Activated T-cell treated with anti-CD3 and anti-CD28 coated beads, Interleukin-2, amount 50 U/mL, for 24 hours (primary cell): ENCODE data around the gene KCNQ2.

Experiments used
- DNase-seq: peaks from one replicate; pipeline ENCODE4 v3.0.0-alpha.2; 2020
- H3K27ac Mint-ChIP-seq: 2 replicates; pipeline ENCODE4 v1.8.0; 2020; ENCODE audit warnings: mild to moderate bottlenecking, mixed read lengths
- H3K27me3 Mint-ChIP-seq: 2 replicates; pipeline ENCODE4 v1.8.0; 2020; ENCODE audit warnings: mixed read lengths
- H3K36me3 Mint-ChIP-seq: 2 replicates; pipeline ENCODE4 v1.8.0; 2020; ENCODE audit warnings: low read depth, mixed read lengths
- H3K4me1 Mint-ChIP-seq: 2 replicates; pipeline ENCODE4 v1.8.0; 2020; ENCODE audit warnings: low read depth, mixed read lengths
- H3K4me3 Mint-ChIP-seq: 2 replicates; pipeline ENCODE4 v1.8.0; 2020; ENCODE audit warnings: mild to moderate bottlenecking, moderate library complexity, mixed read lengths
- H3K9me3 Mint-ChIP-seq: 2 replicates; pipeline ENCODE4 v1.8.0; 2020; ENCODE audit warnings: mixed read lengths

KCNQ2 gene

DNA sequence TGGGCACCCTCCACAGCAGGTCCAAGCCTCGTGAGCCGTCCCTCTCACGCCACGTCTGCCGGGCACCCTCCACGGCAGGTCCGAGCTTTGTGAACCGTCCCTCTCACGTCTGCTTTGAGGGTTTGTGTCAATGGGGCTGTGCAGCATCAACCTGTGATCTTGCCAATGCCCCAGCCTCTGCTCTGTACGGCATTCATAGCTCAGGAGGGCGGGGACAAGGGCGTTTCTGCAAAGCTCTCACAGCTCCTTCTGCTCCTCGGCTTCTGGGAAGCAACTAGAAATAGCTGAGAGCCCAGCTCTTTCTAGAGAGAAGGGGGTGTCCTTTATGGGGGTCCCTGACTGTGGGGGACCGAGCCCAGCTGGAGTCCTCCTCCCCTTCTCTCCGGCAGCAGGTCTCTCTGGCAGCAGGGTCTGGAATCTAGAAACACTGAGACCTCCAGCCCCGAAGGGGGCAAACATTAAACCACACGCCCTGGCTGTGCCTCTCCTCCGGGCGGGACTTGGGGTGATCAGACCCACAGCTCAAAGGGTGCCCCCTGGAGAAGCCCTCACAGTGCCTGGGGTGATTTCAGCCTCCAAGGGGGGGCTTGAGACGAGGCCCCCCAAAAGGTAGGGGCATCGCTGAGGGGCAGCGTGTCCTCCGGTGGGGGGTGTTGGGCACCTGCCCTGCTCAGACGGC is 70.1 kb downstream of the KCNQ2 start:
- Mint-ChIP-seq H3K27me3 (no peaks in the 10 kb centered on the region), H3K27ac (no peak overlapping the region), H3K4me1 (no peaks in the 10 kb centered on the region), H3K36me3 (no peaks in the 10 kb centered on the region), H3K9me3 (no peaks in the 10 kb centered on the region), H3K4me3 (no peak overlapping the region)
- no peak for DNase-seq

DNA sequence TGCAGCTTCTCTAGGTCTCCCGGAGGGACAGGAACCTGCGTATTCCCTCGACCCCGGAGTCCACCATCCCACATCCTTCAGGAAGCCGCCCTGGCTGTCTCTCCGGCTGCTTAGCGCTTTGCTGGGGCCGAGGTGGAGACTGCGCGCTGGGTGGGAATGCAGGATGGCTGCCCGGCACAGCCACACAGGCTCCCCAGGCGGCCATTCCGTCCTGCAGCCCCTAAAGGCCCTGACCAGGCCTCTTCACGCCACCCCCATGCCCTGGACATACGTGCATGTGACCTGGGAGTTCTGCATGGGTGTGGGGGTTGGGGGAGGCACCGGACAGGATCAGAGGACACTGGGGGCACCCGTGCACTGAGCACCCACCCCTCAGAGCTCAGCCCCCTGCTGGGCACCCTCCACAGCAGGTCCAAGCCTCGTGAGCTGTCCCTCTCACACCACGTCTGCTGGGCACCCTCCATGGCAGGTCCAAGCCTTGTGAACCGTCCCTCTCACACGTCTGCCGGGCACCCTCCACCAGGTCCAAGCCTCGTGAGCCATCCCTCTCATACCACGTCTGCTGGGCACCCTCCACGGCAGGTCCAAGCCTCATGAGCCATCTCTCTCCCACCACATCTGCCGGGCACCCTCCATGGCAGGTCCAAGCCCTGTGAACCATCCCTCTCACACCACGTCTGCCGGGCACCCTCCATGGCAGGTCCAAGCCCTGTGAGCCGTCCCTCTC is 70.9 kb downstream of the KCNQ2 start:
- no peak overlapping the region for H3K4me3 Mint-ChIP-seq
- no peak for DNase-seq
- H3K27me3 Mint-ChIP-seq = no peaks in the 10 kb centered on the region
- H3K36me3 Mint-ChIP-seq = no peaks in the 10 kb centered on the region
- no peaks in the 10 kb centered on the region for H3K9me3 Mint-ChIP-seq
- no peak overlapping the region for H3K27ac Mint-ChIP-seq
- H3K4me1 Mint-ChIP-seq = no peaks in the 10 kb centered on the region

DNA sequence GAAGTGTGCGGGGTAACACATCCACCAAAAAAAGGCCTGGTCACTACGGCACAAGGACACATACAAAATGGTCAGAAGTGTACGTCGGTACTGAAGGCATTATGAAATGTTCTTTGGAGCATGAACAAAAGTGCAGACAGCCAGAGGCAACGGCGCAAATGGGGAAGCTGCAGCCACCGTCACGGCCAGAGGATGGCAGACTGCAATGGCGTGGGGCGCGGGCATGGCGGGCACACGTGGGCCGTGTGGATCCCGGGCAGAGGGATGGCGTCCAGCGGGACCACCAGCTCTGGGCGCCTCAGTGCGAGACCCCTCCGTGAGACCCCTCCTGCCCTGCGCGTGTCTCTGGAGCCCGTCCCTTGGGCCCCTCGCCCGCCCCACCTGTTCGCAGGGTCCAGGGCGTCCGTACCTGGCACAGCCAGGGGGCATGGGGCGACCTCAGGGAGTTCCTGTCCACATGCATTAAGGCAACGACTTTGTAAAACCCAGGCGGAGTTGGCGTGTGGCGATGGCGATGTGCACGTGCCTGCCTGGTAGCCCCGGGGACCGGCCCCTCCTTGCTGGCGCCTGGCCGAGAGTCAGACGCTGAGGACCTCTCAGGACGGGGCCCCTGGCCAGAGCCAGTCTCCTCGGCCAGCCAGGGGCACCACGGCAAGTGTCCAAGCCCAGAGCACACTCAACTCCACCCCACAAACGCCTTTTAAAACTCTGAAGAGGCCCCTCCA is 71.8 kb downstream of the KCNQ2 start:
- H3K27ac Mint-ChIP-seq = no peak overlapping the region
- no peaks in the 10 kb centered on the region for H3K27me3 Mint-ChIP-seq
- no peaks in the 10 kb centered on the region for H3K9me3 Mint-ChIP-seq
- no peak for DNase-seq
- no peak overlapping the region for H3K4me3 Mint-ChIP-seq
- H3K36me3 Mint-ChIP-seq = no peaks in the 10 kb centered on the region
- no peaks in the 10 kb centered on the region for H3K4me1 Mint-ChIP-seq

DNA sequence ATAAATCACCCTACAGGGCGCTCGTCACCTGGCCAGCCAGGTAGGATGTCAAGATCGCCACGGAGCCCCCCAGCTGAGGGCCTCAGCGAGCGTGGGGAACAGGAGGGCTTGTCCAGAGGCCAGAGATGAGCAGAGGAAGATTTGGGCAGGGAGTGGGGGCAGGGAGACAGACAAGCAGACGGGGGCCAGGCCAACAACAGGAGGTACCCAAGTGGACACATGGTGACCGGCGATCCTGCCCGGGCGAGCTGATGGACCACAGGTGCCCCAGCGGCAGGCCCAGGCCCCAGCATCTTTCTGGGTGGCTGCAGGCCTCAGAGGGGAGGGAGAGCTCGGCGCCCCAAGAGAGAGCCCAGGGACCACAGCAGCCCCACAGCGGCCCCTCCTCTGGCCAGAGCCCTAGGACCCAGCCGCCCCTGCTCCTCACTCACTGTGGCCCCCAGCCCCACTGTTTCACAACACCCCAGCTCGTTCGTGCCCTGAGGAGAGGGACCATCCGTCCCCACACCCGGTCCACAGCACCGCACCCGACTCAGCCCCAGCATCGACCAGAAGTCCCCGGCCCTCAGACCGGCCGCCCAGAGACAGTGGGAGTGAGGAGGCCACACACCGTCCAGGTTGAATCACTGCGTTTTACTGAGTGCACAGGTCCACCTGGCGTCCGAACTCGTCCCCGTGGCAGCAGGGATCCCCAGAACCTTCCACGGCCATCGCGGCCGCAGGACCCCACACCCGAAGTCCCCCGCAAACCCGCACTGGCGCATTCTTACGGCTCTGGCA is 72.7 kb downstream of the KCNQ2 start:
- peaks cover 1% of the 10 kb centered on the region for H3K27me3 Mint-ChIP-seq
- no peaks in the 10 kb centered on the region for H3K36me3 Mint-ChIP-seq
- no peak overlapping the region for H3K4me3 Mint-ChIP-seq
- no peaks in the 10 kb centered on the region for H3K4me1 Mint-ChIP-seq
- DNase-seq = no peak
- H3K27ac Mint-ChIP-seq = no peak overlapping the region
- no peaks in the 10 kb centered on the region for H3K9me3 Mint-ChIP-seq

DNA sequence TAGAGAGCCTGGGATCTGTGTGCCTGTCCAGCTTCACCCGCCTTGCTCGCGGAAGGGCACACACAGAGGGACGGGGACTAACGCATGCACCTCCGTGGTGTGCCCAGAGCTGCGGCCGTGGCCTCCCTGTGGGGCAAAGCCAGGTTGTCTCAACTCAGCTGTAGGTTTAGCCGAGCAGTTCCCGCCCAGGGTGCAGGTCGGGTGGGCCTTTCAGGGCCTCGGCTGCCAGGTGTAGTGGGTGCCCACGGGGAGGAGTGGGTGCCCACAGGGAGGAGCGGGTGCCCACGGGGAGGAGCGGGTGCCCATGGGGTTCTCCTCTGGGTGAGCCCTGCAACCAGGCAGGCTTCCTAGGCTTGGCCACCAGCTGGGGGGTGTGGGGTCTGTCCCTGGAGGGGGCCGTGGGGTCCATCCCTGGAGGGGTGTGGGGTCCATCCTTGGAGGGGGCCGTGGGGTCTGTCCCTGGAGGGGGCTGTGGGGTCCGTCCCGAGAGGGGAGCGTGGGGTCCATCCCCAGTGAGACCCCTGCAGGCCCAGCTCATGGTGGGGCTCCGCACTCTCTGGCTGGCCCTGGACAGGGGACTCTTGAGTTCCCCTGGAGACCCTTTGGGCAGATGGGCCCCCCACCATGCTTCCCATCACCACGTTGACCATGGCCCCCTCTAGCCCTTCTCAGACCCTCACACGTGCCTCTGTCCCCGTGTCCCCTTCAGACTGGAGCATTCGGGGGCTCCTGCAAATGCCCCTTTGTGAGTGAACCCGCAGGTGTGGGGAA is 73.5 kb downstream of the KCNQ2 start:
- no peak overlapping the region for H3K27ac Mint-ChIP-seq
- no peaks in the 10 kb centered on the region for H3K36me3 Mint-ChIP-seq
- no peak overlapping the region for H3K4me3 Mint-ChIP-seq
- no peak for DNase-seq
- peaks cover 9% of the 10 kb centered on the region for H3K27me3 Mint-ChIP-seq
- H3K4me1 Mint-ChIP-seq = no peaks in the 10 kb centered on the region
- H3K9me3 Mint-ChIP-seq = no peaks in the 10 kb centered on the region

GRCh38 chr20:63397946-63398450 is 74.5 kb downstream of the KCNQ2 start:
- Mint-ChIP-seq H3K36me3 (no peaks in the 10 kb centered on the region), H3K27ac (no peak overlapping the region), H3K4me3 (no peak overlapping the region), H3K4me1 (no peaks in the 10 kb centered on the region), H3K9me3 (no peaks in the 10 kb centered on the region), H3K27me3 (peaks cover 9% of the 10 kb centered on the region)
- no peak for DNase-seq

DNA sequence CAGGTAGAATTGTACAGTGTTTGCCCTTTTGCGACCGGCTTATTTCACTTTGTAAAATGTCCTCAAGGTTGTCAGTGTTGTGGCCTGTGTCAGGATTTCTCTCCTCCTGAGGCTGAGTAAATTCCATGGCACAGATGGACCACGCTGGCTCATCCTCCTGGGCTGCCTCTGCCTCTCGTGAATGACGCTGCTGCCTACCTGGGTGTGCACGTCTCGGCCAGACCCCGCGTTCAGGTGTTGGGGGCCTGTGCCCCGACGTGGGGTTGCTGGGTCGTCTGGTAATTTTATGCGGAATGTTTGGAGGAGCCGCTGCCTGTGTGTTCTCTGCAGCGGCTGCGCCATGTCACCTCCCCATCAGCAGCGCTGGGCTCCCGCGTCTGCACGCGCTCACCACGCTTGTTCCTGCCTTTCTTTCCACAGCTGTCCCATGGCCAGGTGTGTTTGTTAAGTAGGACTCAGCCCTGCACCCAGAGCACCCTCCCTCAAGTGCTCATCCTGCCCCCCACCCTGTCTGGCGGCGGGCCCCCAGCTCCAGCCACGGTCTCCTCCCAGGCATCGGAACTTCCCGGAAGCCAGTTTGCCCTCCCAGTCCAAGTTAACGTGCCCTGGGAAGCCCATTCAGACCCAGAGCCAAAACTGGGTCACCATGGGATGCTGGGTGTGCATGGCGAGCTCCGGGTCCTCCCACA is 75.2 kb downstream of the KCNQ2 start:
- Mint-ChIP-seq H3K9me3 (no peaks in the 10 kb centered on the region), H3K27me3 (peaks cover 9% of the 10 kb centered on the region), H3K27ac (no peak overlapping the region), H3K36me3 (no peaks in the 10 kb centered on the region), H3K4me1 (no peaks in the 10 kb centered on the region), H3K4me3 (no peak overlapping the region)
- no peak for DNase-seq

- DNase-seq = no peak
- no peaks in the 10 kb centered on the region for H3K36me3 Mint-ChIP-seq
- H3K4me3 Mint-ChIP-seq = no peak overlapping the region
- peaks cover 9% of the 10 kb centered on the region for H3K27me3 Mint-ChIP-seq
- H3K4me1 Mint-ChIP-seq = no peaks in the 10 kb centered on the region
- no peaks in the 10 kb centered on the region for H3K9me3 Mint-ChIP-seq
- H3K27ac Mint-ChIP-seq = no peak overlapping the region
These were observed 76.2 kb downstream of the KCNQ2 start for GRCh38 chr20:63396300-63396699.

DNA sequence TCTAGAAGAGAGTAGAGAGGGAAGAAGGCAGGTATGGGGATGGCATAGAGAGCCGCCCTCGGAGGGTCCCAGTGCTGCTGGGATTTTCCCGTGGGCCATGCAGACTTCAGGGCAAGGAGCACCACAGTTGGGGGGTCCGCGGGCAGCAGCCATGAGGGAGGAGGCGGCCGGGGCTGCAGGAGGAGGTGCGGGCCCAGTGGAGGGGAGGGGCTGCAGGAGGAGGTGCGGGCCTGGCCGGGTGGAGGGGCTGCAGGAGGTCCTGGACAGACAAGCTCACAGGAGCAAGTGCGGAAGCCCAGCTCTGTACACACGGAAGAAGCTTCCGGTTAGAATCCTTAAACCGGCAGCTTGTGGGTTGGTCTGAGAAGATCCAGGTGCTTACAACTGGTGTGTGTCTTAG is 76.7 kb downstream of the KCNQ2 start:
- Mint-ChIP-seq H3K4me3 (no peak overlapping the region), H3K27me3 (peaks cover 9% of the 10 kb centered on the region), H3K27ac (no peak overlapping the region), H3K36me3 (no peaks in the 10 kb centered on the region), H3K4me1 (no peaks in the 10 kb centered on the region), H3K9me3 (no peaks in the 10 kb centered on the region)
- DNase-seq = no peak

DNA sequence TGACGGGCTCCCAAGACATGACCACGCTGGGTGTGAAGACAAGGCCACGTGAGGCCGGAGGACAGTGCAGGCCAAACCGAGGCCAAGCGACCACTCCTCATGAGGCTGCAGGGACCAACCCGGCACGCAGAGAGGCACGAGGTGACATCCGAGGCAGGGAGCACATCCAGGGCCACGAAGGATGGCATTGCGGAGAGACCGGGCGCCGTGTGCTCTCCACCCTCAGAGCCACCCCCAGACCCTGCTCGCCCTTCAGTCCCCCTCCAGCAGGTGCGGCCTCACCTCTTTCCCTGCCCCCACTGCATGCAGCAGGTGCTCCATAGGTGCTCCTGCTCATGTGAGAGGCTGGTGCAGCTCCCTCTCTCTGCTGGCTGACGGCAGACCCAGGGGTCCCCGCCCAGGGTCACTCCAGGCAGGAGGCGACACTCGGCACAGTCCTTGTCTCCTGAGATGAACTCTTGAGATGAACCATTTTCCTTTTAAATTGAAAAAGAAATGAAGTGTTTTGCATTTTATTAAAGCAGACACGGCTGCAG is 77.5 kb downstream of the KCNQ2 start:
- DNase-seq = no peak
- Mint-ChIP-seq H3K27me3 (peaks cover 9% of the 10 kb centered on the region), H3K36me3 (no peaks in the 10 kb centered on the region), H3K9me3 (no peaks in the 10 kb centered on the region), H3K4me1 (no peaks in the 10 kb centered on the region), H3K4me3 (no peak overlapping the region), H3K27ac (no peak overlapping the region)

DNA sequence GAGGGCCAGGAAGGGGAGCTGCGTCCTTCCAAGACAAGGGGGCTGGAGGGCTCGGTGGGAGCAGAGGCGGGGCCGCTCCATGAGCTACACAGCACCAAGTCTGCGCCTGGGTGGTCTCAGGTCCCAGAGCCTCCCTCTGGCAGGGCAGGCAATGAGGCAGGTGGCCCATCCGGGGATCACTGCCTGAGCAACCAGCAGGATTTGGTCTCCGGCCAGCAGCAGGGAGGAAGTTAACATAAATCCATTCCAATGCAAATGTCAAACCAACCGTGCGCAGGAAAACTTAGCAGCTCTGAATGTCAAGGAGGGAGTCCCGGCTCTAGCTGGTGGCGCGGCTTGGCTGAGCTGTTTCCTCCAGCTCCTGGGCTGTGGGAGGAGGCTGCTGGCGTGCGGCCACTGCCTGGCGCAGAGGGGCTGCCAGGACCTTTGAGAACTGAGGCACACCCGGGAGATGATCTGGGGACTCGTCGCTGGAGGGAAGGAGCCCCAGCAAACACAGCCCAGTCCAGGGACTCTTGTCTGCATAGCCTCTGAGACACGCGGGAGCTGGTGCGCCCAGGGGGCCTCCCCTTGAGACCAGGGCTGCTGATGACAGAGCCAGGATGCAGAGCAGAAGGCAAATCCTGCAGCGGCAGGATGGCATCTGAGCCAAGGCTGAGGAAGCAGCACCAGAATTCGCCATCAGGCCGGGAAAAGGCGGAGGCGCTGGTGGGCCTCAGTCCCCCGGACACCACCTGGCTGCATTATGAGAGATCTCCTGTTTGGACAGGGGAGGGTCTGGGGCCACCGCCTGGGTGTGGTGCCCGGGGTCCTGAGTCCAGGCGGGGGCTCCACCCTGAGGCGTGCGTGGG is 78.2 kb downstream of the KCNQ2 start:
- H3K4me1 Mint-ChIP-seq = no peaks in the 10 kb centered on the region
- H3K4me3 Mint-ChIP-seq = no peak overlapping the region
- DNase-seq = no peak
- peaks cover 3% of the 10 kb centered on the region for H3K9me3 Mint-ChIP-seq
- peaks cover 10% of the 10 kb centered on the region for H3K27me3 Mint-ChIP-seq
- H3K36me3 Mint-ChIP-seq = no peaks in the 10 kb centered on the region
- H3K27ac Mint-ChIP-seq = no peak overlapping the region

DNA sequence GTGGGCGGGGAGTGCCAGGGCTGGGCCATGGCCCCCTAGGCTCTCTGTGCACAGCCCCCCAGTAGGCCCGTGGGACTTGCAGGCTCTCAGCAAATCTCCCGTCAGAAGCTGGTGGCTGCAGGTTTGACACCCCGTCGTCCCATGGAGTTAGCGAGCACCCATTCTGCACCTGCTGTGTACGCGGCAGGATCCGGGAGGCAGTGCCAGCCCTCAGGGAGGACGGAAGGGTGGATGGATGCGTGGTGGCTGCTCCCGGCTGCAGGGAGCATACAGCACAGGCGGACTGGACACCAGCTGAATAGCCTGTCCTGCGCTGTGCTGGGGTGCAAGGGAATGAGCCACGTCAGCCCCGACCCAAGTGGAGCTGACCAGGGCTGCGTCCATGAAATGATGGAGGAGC is 78.9 kb downstream of the KCNQ2 start:
- Mint-ChIP-seq H3K36me3 (no peaks in the 10 kb centered on the region), H3K27ac (no peak overlapping the region), H3K9me3 (peaks cover 4% of the 10 kb centered on the region), H3K4me3 (no peak overlapping the region), H3K27me3 (peaks cover 11% of the 10 kb centered on the region), H3K4me1 (no peaks in the 10 kb centered on the region)
- DNase-seq = no peak
